ENCODE data around the gene BCAS1.

BCAS1 gene

GRCh38 chr20:53907968-53908751, 162.2 kb downstream of the BCAS1 start:
- H4K20me1 ChIP-seq (ENCODE audit: insufficient read depth, low read length): no peaks in the 10 kb centered on the region
- no peak overlapping the region for H3K4me3 ChIP-seq (ENCODE audit: low read length)
- H3K4me1 ChIP-seq (ENCODE audit: low read length): peaks cover 4% of the 10 kb centered on the region; the same call in 1 of the 2 replicates
- no peak overlapping the region for H3K9ac ChIP-seq (ENCODE audit: low read length)
- no peak overlapping the region for H2AFZ ChIP-seq (ENCODE audit: low read depth, low read length)
- TF ChIP-seq CTCF (IDR thresholded peaks at IDR 0.05; ENCODE audit: low read depth, low read length) (no peak), EZH2phosphoT487 (IDR thresholded peaks at IDR 0.05; ENCODE audit: low read depth) (no peak)
- H3K4me2 ChIP-seq (ENCODE audit: low read length): no peak overlapping the region
- H3K27ac ChIP-seq (ENCODE audit: low read length): no peak overlapping the region
- H3K79me2 ChIP-seq (ENCODE audit: low read length): no peaks in the 10 kb centered on the region
- no peaks in the 10 kb centered on the region for H3K36me3 ChIP-seq (replicated peaks; ENCODE audit: low read depth, low read length)
- no peaks in the 10 kb centered on the region for H3K27me3 ChIP-seq (ENCODE audit: low read depth, low read length)
- no peaks in the 10 kb centered on the region for H3K9me3 ChIP-seq (ENCODE audit: insufficient read depth, low read length)

GRCh38 chr20:53905820-53906191, 164.6 kb downstream of the BCAS1 start:
- no peaks in the 10 kb centered on the region for H3K27me3 ChIP-seq (ENCODE audit: low read depth, low read length)
- H3K4me3 ChIP-seq (ENCODE audit: low read length): no peak overlapping the region
- H3K9ac ChIP-seq (ENCODE audit: low read length): no peak overlapping the region
- no peaks in the 10 kb centered on the region for H4K20me1 ChIP-seq (ENCODE audit: insufficient read depth, low read length)
- TF ChIP-seq CTCF (IDR thresholded peaks at IDR 0.05; ENCODE audit: low read depth, low read length) (no peak), EZH2phosphoT487 (IDR thresholded peaks at IDR 0.05; ENCODE audit: low read depth) (no peak)
- no peaks in the 10 kb centered on the region for H3K9me3 ChIP-seq (ENCODE audit: insufficient read depth, low read length)
- no peak overlapping the region for H3K4me2 ChIP-seq (ENCODE audit: low read length)
- no peaks in the 10 kb centered on the region for H3K79me2 ChIP-seq (ENCODE audit: low read length)
- no peaks in the 10 kb centered on the region for H3K36me3 ChIP-seq (replicated peaks; ENCODE audit: low read depth, low read length)
- no peak overlapping the region for H2AFZ ChIP-seq (ENCODE audit: low read depth, low read length)
- no peak overlapping the region for H3K27ac ChIP-seq (ENCODE audit: low read length)
- H3K4me1 ChIP-seq (ENCODE audit: low read length): peaks cover 8% of the 10 kb centered on the region

GRCh38 chr20:53905019-53905819, 165.2 kb downstream of the BCAS1 start:
- H2AFZ ChIP-seq (ENCODE audit: low read depth, low read length): no peak overlapping the region
- H3K4me1 ChIP-seq (ENCODE audit: low read length): peaks cover 14% of the 10 kb centered on the region
- TF ChIP-seq CTCF (IDR thresholded peaks at IDR 0.05; ENCODE audit: low read depth, low read length): no peak
- H3K27ac ChIP-seq (ENCODE audit: low read length): no peak overlapping the region
- no peaks in the 10 kb centered on the region for H3K27me3 ChIP-seq (ENCODE audit: low read depth, low read length)
- no peaks in the 10 kb centered on the region for H3K9me3 ChIP-seq (ENCODE audit: insufficient read depth, low read length)
- H3K79me2 ChIP-seq (ENCODE audit: low read length): no peaks in the 10 kb centered on the region
- no peaks in the 10 kb centered on the region for H4K20me1 ChIP-seq (ENCODE audit: insufficient read depth, low read length)
- H3K4me2 ChIP-seq (ENCODE audit: low read length): no peak overlapping the region
- no peak overlapping the region for H3K4me3 ChIP-seq (ENCODE audit: low read length)
- H3K36me3 ChIP-seq (replicated peaks; ENCODE audit: low read depth, low read length): no peaks in the 10 kb centered on the region
- H3K9ac ChIP-seq (ENCODE audit: low read length): no peak overlapping the region

- TF ChIP-seq EZH2phosphoT487 (IDR thresholded peaks at IDR 0.05; ENCODE audit: low read depth): no peak
- no peak for TF ChIP-seq CTCF (IDR thresholded peaks at IDR 0.05; ENCODE audit: low read depth, low read length)
- H3K9me3 ChIP-seq (ENCODE audit: insufficient read depth, low read length): no peaks in the 10 kb centered on the region
- H3K36me3 ChIP-seq (replicated peaks; ENCODE audit: low read depth, low read length): no peaks in the 10 kb centered on the region
- H3K27me3 ChIP-seq (ENCODE audit: low read depth, low read length): no peaks in the 10 kb centered on the region
- no peaks in the 10 kb centered on the region for H4K20me1 ChIP-seq (ENCODE audit: insufficient read depth, low read length)
- no peak overlapping the region for H3K4me2 ChIP-seq (ENCODE audit: low read length)
- H3K27ac ChIP-seq (ENCODE audit: low read length): no peak overlapping the region
- H3K4me1 ChIP-seq (ENCODE audit: low read length): peaks cover 23% of the 10 kb centered on the region
- H2AFZ ChIP-seq (ENCODE audit: low read depth, low read length): no peak overlapping the region
- no peak overlapping the region for H3K9ac ChIP-seq (ENCODE audit: low read length)
- H3K79me2 ChIP-seq (ENCODE audit: low read length): no peaks in the 10 kb centered on the region
- H3K4me3 ChIP-seq (ENCODE audit: low read length): no peak overlapping the region
Observed at GRCh38 chr20:53904261-53904660, 166.1 kb downstream of the BCAS1 start.

Data from OCI-LY3 (cell line).